H9 (cell line): ENCODE measurements around the gene SNRNP35. TPM values are rescaled to one million over a fixed set of nuclear protein-coding genes. Genes with fewer than 3 reads are reported as not detected.

ENCODE experiments used
- DNase-seq: peaks from one replicate; pipeline ENCODE4 v3.0.0-alpha.2; 2017
- H2AFZ ChIP-seq: one replicate; pipeline ENCODE4 v1.6.1; 2013; ENCODE audit warnings: mild to moderate bottlenecking, low read length, control low read depth, moderate library complexity
- H2AK5ac ChIP-seq: 2 replicates; pipeline ENCODE4 v1.6.1; 2013; ENCODE audit warnings: low read length, control low read depth, mixed read lengths; ENCODE audit not compliant: insufficient read length
- H2BK120ac ChIP-seq: one replicate; pipeline ENCODE4 v1.6.1; 2013; ENCODE audit warnings: low read depth, mild to moderate bottlenecking, low read length, control low read depth, inconsistent platforms; ENCODE audit not compliant: poor library complexity, severe bottlenecking
- H2BK12ac ChIP-seq: 2 replicates; pipeline ENCODE4 v1.6.1; 2013; ENCODE audit warnings: low read length, control low read depth, mixed read lengths, low read depth; ENCODE audit not compliant: insufficient read length
- H2BK15ac ChIP-seq: 2 replicates; pipeline ENCODE4 v1.6.1; 2013; ENCODE audit warnings: low read depth, low read length, control low read depth
- H2BK20ac ChIP-seq: one replicate; pipeline ENCODE4 v1.6.1; 2013; ENCODE audit warnings: low read depth, mild to moderate bottlenecking, low read length, control low read depth, inconsistent platforms; ENCODE audit not compliant: poor library complexity, severe bottlenecking
- H2BK5ac ChIP-seq: 2 replicates; pipeline ENCODE4 v1.6.1; 2013; ENCODE audit warnings: low read length, control low read depth, mixed read lengths; ENCODE audit not compliant: insufficient read length
- H3K14ac ChIP-seq: 2 replicates; pipeline ENCODE4 v1.6.1; 2013; ENCODE audit warnings: low read length, control low read depth; ENCODE audit not compliant: insufficient read depth
- H3K18ac ChIP-seq: 2 replicates; pipeline ENCODE4 v1.6.1; 2013; ENCODE audit warnings: low read depth, mild to moderate bottlenecking, mixed read lengths, low read length, control low read depth; ENCODE audit not compliant: insufficient read length
- H3K23ac ChIP-seq: 2 replicates; pipeline ENCODE4 v1.6.1; 2013; ENCODE audit warnings: low read length, control low read depth, mixed read lengths, low read depth; ENCODE audit not compliant: insufficient read length
- H3K23me2 ChIP-seq: 2 replicates; pipeline ENCODE4 v1.6.1; 2013; ENCODE audit warnings: low read depth, mild to moderate bottlenecking, mixed read lengths, low read length, control low read depth; ENCODE audit not compliant: insufficient read length, poor library complexity, severe bottlenecking
- H3K27ac ChIP-seq: 2 replicates; pipeline ENCODE4 v1.5.1; 2013; ENCODE audit warnings: low read length, control low read depth, mixed read lengths, low read depth; ENCODE audit not compliant: insufficient read length
- H3K27me3 ChIP-seq: 2 replicates; pipeline ENCODE4 v1.6.1; 2013; ENCODE audit warnings: low read length, control low read depth, inconsistent platforms; ENCODE audit not compliant: insufficient read depth
- H3K4ac ChIP-seq: 2 replicates; pipeline ENCODE4 v1.6.1; 2013; ENCODE audit warnings: low read depth, mild to moderate bottlenecking, control low read depth, inconsistent platforms, low read length, moderate library complexity
- H3K4me1 ChIP-seq: 2 replicates; pipeline ENCODE4 v1.6.1; 2013; ENCODE audit warnings: low read length, control low read depth, inconsistent platforms; ENCODE audit not compliant: insufficient read depth
- H3K4me2 ChIP-seq: 2 replicates; pipeline ENCODE4 v1.6.1; 2013; ENCODE audit warnings: low read length, control low read depth, mixed read lengths; ENCODE audit not compliant: insufficient read length, insufficient read depth
- H3K56ac ChIP-seq: 2 replicates; pipeline ENCODE4 v1.6.1; 2013; ENCODE audit warnings: low read depth, mild to moderate bottlenecking, mixed read lengths, low read length, control low read depth; ENCODE audit not compliant: insufficient read length
- H3K79me1 ChIP-seq: 2 replicates; pipeline ENCODE4 v1.6.1; 2013; ENCODE audit warnings: low read depth, mild to moderate bottlenecking, moderate library complexity, low read length, control low read depth, inconsistent platforms; ENCODE audit not compliant: insufficient read depth, poor library complexity, severe bottlenecking
- H3K79me2 ChIP-seq: 2 replicates; pipeline ENCODE4 v1.6.1; 2013; ENCODE audit warnings: low read length, control low read depth, inconsistent platforms; ENCODE audit not compliant: insufficient read depth
- H3K9ac ChIP-seq: 2 replicates; pipeline ENCODE4 v1.6.1; 2013; ENCODE audit warnings: low read length, control low read depth, mixed read lengths; ENCODE audit not compliant: insufficient read length; ENCODE audit errors: extremely low read depth
- H3K9me3 ChIP-seq: one replicate; pipeline ENCODE4 v1.6.1; 2013; ENCODE audit warnings: low read depth, low read length, inconsistent platforms; ENCODE audit not compliant: control insufficient read depth
- H3T11ph ChIP-seq: one replicate; pipeline ENCODE4 v1.6.1; 2013; ENCODE audit warnings: mild to moderate bottlenecking, low read length, control low read depth, inconsistent platforms
- H4K20me1 ChIP-seq: one replicate; pipeline ENCODE4 v1.6.1; 2013; ENCODE audit not compliant: control insufficient read depth, insufficient read length, insufficient read depth
- H4K5ac ChIP-seq: 2 replicates; pipeline ENCODE4 v1.6.1; 2013; ENCODE audit warnings: low read depth, mild to moderate bottlenecking, mixed read lengths, low read length, control low read depth; ENCODE audit not compliant: insufficient read length
- H4K8ac ChIP-seq: replicated peaks from 2 replicates; pipeline ENCODE4 v1.6.1; 2013; ENCODE audit warnings: low read length, control low read depth, mixed read lengths, low read depth; ENCODE audit not compliant: insufficient read length
- H4K91ac ChIP-seq: 2 replicates; pipeline ENCODE4 v1.6.1; 2013; ENCODE audit warnings: low read depth, mild to moderate bottlenecking, moderate library complexity, mixed read lengths, low read length, control low read depth; ENCODE audit not compliant: insufficient read length
- H3K27ac Mint-ChIP-seq, 3 experiments: 2 replicates in 2 of 3; 3 replicates in 1 of 3; pipeline ENCODE4 v1.8.0; 2020 to 2021; ENCODE audit warnings: mixed read lengths in 3 of 3, mild to moderate bottlenecking in 1 of 3, moderate library complexity in 1 of 3
- H3K27me3 Mint-ChIP-seq: 2 replicates; pipeline ENCODE4 v1.8.0; 2021; ENCODE audit warnings: low read depth, mild to moderate bottlenecking, moderate library complexity, mixed read lengths
- H3K36me3 Mint-ChIP-seq, 3 experiments: 2 replicates in 2 of 3; 3 replicates in 1 of 3; pipeline ENCODE4 v1.8.0; 2020 to 2021; ENCODE audit warnings: low read depth in 3 of 3, mixed read lengths in 3 of 3; ENCODE audit not compliant: insufficient read depth in 1 of 3
- H3K4me1 Mint-ChIP-seq, 2 experiments: 2 replicates each; pipeline ENCODE4 v1.8.0; 2020; ENCODE audit warnings: mixed read lengths in 2 of 2
- H3K4me3 Mint-ChIP-seq, 2 experiments: 2 replicates in 1 of 2; 3 replicates in 1 of 2; pipeline ENCODE4 v1.8.0; 2020 to 2021; ENCODE audit warnings: mild to moderate bottlenecking in 2 of 2, mixed read lengths in 2 of 2, moderate library complexity in 1 of 2
- H3K9me3 Mint-ChIP-seq, 2 experiments: 2 replicates in 1 of 2; 3 replicates in 1 of 2; pipeline ENCODE4 v1.8.0; 2020; ENCODE audit warnings: mild to moderate bottlenecking in 2 of 2, mixed read lengths in 2 of 2, moderate library complexity in 1 of 2
- WGBS: extraction: QIAGEN DNeasy Blood & Tissue Kit; methylation state at CpG from one replicate; pipeline ENCODE4 v1.1.7; 2013; ENCODE audit warnings: missing lambda C conversion rate, low lambda C conversion rate, mixed read lengths; ENCODE audit not compliant: insufficient read length; ENCODE audit errors: extremely low coverage; 5-methylcytosine and 5-hydroxymethylcytosine counted together
- total RNA-seq: library from RNA; stranded (reverse); gene quantifications from 2 replicates; pipeline ENCODE4 v1.2.1, GENCODE V29; 2021
- TF ChIP-seq, protein P1 (sequence below): fragments of 200-600 bp; sonication (generic); conservative IDR thresholded peaks from 3 replicates; pipeline ENCODE4 v1.8.0; 2021; ENCODE audit warnings: antibody characterized with exemption, mild to moderate bottlenecking

SNRNP35 gene
- total RNA-seq, 1 experiment from 2014 or later: 16.3 TPM

DNA sequence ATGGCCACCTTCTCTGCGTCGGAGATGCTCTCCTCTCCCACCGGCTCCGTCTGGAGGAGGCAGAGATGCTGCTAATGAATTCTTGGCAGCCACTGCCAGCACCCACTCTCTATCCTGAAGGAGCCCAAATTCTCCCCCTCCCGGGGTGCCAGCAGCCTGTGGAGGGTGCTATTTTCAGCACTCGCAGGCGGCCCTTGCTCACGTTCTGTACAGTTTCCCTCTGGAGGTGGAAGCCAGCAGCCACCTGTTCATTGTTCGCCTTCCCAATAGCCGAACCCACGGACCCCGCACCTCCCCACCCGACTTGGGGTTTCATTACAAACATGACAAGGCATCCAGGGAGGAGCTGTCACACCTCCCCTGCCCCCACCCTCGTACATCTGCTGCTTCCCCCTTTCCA, 27.8 kb downstream of the SNRNP35 start:
- Mint-ChIP-seq H3K9me3 (no peaks in the 10 kb centered on the region), H3K27ac (peak overlapping the region in 1 of 3 experiments; percentile 44; a peak in 1 of 7 replicates), H3K4me1 (peaks cover 7 to 9% of the 10 kb centered on the region in 2 experiments), H3K27me3 (no peaks in the 10 kb centered on the region), H3K4me3 (no peak overlapping the region), H3K36me3 (peaks cover 0 to 5% (median 2%) of the 10 kb centered on the region in 3 experiments; a peak in 2 of 7 replicates)
- Histone ChIP-seq H3K23ac (no peak overlapping the region), H2AK5ac (no peak overlapping the region), H4K91ac (no peak overlapping the region), H3K18ac (no peak overlapping the region), H3K23me2 (no peaks in the 10 kb centered on the region), H3K4me1 (no peaks in the 10 kb centered on the region), H4K20me1 (no peaks in the 10 kb centered on the region), H3K4ac (no peak overlapping the region), H4K8ac (no peak overlapping the region), H2AFZ (no peak overlapping the region), H4K5ac (no peak overlapping the region), H3K14ac (no peak overlapping the region), H3K9ac (no peak overlapping the region), H3T11ph (no peak overlapping the region), H2BK12ac (no peak overlapping the region), H2BK5ac (no peak overlapping the region), H3K27ac (no peak overlapping the region), H2BK15ac (no peak overlapping the region), H3K9me3 (no peaks in the 10 kb centered on the region), H3K79me2 (no peaks in the 10 kb centered on the region), H2BK20ac (no peak overlapping the region), H3K56ac (no peak overlapping the region), H3K79me1 (no peaks in the 10 kb centered on the region), H3K27me3 (no peaks in the 10 kb centered on the region), H3K4me2 (no peak overlapping the region), H2BK120ac (no peak overlapping the region)
- WGBS: no CpG with 5 or more reads among the region's 14 CpGs
- TF ChIP-seq, protein P1, sequence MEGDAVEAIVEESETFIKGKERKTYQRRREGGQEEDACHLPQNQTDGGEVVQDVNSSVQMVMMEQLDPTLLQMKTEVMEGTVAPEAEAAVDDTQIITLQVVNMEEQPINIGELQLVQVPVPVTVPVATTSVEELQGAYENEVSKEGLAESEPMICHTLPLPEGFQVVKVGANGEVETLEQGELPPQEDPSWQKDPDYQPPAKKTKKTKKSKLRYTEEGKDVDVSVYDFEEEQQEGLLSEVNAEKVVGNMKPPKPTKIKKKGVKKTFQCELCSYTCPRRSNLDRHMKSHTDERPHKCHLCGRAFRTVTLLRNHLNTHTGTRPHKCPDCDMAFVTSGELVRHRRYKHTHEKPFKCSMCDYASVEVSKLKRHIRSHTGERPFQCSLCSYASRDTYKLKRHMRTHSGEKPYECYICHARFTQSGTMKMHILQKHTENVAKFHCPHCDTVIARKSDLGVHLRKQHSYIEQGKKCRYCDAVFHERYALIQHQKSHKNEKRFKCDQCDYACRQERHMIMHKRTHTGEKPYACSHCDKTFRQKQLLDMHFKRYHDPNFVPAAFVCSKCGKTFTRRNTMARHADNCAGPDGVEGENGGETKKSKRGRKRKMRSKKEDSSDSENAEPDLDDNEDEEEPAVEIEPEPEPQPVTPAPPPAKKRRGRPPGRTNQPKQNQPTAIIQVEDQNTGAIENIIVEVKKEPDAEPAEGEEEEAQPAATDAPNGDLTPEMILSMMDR: no peak
- no peak for DNase-seq
